ENCODE measurements around the gene ZBTB5. TPM values are rescaled to one million over a fixed set of nuclear protein-coding genes. Genes with fewer than 3 reads are reported as not detected.

The ZBTB5 gene
- total and polyA plus RNA-seq, 9 donors, result 12.6 to 18.2 (median 15.0) TPM

DNA sequence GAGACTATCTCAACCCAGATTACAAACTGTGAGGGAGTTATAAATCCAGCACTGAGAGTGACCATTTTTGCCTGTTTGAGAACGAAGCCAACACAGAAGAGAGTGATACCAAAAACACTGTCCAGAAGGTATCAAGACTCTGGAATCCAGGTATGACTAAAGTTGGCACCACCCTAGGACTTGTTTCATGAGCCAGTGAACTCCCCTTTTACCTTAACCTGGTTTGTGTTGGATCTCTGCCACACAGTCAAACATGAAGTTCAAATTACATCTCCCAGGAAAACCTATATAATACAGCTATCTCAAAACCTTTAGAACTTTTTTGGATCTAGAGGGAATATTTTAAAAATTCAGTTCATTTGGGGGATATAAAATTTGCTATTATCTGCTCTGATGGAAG is 11.4 kb downstream of the ZBTB5 start:
- WGBS (ENCODE audit: insufficient coverage), result 88% methylated on average over 1 of the region's 1 CpG
- Histone ChIP-seq H3K27me3 (ENCODE audit: control insufficient read depth, insufficient read depth, low read length) (no peaks in the 10 kb centered on the region), H3K36me3 (ENCODE audit: control insufficient read depth, insufficient read depth, low read length) (peaks cover 20% of the 10 kb centered on the region), H3K27ac (ENCODE audit: low read length) (no peak overlapping the region), H3K4me3 (ENCODE audit: low read length) (no peak overlapping the region), H3K9me3 (replicated peaks; ENCODE audit: control insufficient read depth, low read depth, low read length) (no peaks in the 10 kb centered on the region), H3K4me1 (ENCODE audit: control insufficient read depth, insufficient read depth, low read length) (no peaks in the 10 kb centered on the region)
- no peak for DNase-seq

DNA sequence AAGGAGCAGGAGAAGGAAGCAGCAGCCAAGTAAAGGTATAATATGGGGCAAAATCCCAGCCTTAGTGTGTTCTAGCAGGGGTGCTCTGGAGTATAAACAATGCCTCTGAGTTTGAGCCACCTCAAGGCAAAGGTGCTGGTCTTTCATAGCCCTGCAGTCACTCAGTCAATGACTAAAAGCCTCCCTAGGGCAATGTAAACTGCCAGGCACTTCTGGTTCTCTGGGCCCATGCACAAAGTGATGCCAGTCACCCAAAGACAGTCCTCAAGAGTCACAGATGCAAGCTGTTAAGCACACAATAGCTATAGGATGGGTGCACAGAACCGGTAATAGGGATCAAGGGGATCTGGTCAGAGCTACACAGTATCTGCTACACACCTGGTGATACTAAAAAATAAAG is 12.6 kb downstream of the ZBTB5 start:
- no peaks in the 10 kb centered on the region for H3K27me3 ChIP-seq (ENCODE audit: control insufficient read depth, insufficient read depth, low read length)

DNA sequence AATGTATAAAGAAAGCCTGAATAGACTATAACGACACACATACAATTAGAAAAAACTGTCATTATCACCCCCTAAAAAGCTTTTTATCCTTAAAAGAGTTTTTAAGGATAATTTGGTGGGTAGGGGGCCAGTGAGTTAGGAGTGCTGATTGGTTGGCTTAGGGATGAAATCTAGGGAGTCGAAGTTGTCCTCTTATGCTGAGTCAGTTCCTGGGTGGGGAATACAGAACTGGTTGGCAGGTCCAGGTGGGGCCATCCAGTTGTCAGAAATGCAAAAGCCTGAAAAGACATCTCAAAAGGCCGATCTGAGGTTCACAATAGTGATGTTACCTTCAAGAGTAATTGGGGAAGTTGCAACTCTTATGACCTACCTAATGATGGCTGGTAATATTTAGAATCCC is 13.6 kb downstream of the ZBTB5 start:
- Histone ChIP-seq H3K4me1 (ENCODE audit: control insufficient read depth, insufficient read depth, low read length) (no peaks in the 10 kb centered on the region), H3K27ac (ENCODE audit: low read length) (no peak overlapping the region), H3K9me3 (replicated peaks; ENCODE audit: control insufficient read depth, low read depth, low read length) (no peaks in the 10 kb centered on the region), H3K27me3 (ENCODE audit: control insufficient read depth, insufficient read depth, low read length) (no peaks in the 10 kb centered on the region), H3K36me3 (ENCODE audit: control insufficient read depth, insufficient read depth, low read length) (peaks cover 28% of the 10 kb centered on the region), H3K4me3 (ENCODE audit: low read length) (no peak overlapping the region)
- WGBS (ENCODE audit: insufficient coverage), result 93% methylated on average over 1 of the region's 3 CpGs
- no peak for DNase-seq

More for the DNA sequence above, 12.6 kb downstream of the ZBTB5 start:
- no peak overlapping the region for H3K27ac ChIP-seq (ENCODE audit: low read length)
- H3K4me1 ChIP-seq (ENCODE audit: control insufficient read depth, insufficient read depth, low read length), result no peaks in the 10 kb centered on the region
- no peak for DNase-seq
- no peaks in the 10 kb centered on the region for H3K9me3 ChIP-seq (replicated peaks; ENCODE audit: control insufficient read depth, low read depth, low read length)
- no peak overlapping the region for H3K4me3 ChIP-seq (ENCODE audit: low read length)
- no CpG with 5 or more reads among the region's 1 CpG for WGBS (ENCODE audit: insufficient coverage)
- H3K36me3 ChIP-seq (ENCODE audit: control insufficient read depth, insufficient read depth, low read length), result peaks cover 26% of the 10 kb centered on the region

DNA sequence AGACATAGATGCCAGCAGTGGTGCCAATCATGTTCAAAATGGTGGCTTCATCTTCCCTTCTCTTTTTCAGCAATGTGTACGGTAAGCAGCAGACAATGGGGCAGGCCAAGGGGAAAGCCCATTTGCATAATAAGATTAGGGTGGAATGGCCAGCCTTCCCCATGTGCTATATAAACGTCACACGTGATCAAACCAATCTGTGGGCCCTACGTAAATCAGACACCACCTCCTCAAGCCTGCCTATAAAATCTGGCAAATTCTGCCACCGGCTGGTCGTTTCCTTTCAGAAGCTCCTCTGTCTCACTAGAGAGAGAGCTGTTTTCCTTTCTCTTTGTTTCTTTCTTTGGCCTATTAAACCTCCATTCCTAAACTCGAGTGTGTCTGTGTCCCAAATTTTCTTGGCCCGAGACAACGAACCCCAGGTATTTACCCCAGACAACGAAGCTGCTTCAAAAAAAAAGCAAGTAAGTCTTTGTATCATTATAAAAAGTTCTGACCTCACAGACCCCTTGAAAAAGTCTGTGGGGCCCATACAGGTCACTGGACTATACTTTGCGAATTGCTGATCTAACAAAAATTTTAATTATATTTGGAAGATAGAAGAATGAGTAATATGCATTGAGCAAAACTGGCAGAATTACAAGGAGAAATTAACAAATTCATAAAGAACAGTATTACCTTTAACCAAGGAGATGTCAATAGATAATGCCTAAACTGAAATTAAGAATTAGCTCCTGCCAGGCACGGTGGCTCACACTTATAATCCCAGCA is 15.2 kb downstream of the ZBTB5 start:
- peaks cover 24% of the 10 kb centered on the region for H3K36me3 ChIP-seq (ENCODE audit: control insufficient read depth, insufficient read depth, low read length)
- no peak for DNase-seq
- no peaks in the 10 kb centered on the region for H3K4me1 ChIP-seq (ENCODE audit: control insufficient read depth, insufficient read depth, low read length)
- H3K27me3 ChIP-seq (ENCODE audit: control insufficient read depth, insufficient read depth, low read length), result no peaks in the 10 kb centered on the region
- H3K4me3 ChIP-seq (ENCODE audit: low read length), result no peak overlapping the region
- WGBS (ENCODE audit: insufficient coverage), result 64% methylated on average over 6 of the region's 12 CpGs
- H3K27ac ChIP-seq (ENCODE audit: low read length), result no peak overlapping the region
- H3K9me3 ChIP-seq (replicated peaks; ENCODE audit: control insufficient read depth, low read depth, low read length), result no peaks in the 10 kb centered on the region

DNA sequence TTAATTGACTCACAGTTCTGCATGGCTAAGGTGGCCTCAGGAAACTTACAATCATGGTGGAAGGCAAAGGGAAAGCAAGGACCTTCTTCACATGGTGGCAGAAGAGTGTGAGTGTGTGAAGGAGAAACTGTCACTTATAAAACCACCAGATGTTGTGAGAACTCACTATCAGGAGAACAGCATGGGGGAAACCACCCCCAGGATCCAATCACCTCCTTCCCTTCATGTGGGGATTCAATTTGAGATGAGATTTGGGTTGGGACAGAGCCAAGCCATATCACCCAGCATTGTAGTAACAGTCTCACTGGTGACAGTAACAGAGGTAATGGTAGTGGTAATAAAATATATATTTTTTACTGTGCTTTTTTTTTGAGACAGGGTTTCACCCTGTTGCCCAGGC is 18.1 kb downstream of the ZBTB5 start:
- Histone ChIP-seq H3K9me3 (replicated peaks; ENCODE audit: control insufficient read depth, low read depth, low read length) (no peaks in the 10 kb centered on the region), H3K4me3 (ENCODE audit: low read length) (no peak overlapping the region), H3K27ac (ENCODE audit: low read length) (no peak overlapping the region), H3K4me1 (ENCODE audit: control insufficient read depth, insufficient read depth, low read length) (no peaks in the 10 kb centered on the region), H3K36me3 (ENCODE audit: control insufficient read depth, insufficient read depth, low read length) (peaks cover 33% of the 10 kb centered on the region), H3K27me3 (ENCODE audit: control insufficient read depth, insufficient read depth, low read length) (no peaks in the 10 kb centered on the region)
- DNase-seq, result no peak

DNA sequence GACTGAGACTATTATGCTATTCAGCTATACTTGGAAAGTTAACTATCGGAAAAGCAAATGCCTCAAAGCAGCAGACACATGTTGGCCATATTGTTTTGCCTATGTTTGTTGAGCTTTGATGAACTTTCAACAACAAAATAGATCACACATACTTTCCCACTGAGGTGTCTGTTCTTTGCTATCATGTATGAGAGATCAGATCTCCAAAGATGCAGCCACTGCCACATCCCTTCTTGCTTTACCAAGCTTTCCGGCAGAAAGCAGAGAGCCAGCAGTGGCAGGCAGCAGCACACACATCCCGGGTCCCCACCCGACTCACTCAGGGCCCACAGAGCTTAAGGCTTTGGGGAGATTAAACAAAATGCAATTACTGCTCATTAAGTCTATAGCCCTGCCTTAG is 18.8 kb downstream of the ZBTB5 start:
- WGBS (ENCODE audit: insufficient coverage), result no CpG with 5 or more reads among the region's 4 CpGs
- no peak for DNase-seq

DNA sequence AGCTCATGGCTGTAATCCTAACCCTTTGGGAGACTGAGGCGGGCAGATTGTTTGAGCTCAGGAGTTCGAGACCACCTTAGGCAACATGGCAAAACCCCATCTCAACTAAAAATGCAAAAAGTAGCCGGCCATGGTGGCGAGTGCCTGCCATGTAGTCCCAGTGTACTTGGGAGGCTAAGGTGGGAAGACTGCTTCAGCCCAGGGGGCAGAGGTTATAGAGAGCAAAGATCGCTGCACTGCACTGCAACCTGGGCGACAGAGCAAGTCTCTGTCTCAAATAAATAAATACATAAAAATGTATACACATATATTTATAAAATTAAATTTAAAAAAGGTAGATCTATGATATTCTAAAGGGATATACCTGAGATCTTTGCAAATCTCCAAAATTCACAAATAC is 19.4 kb downstream of the ZBTB5 start:
- H3K27me3 ChIP-seq (ENCODE audit: control insufficient read depth, insufficient read depth, low read length), result no peaks in the 10 kb centered on the region
- no peak for DNase-seq
- WGBS (ENCODE audit: insufficient coverage), result no CpG with 5 or more reads among the region's 6 CpGs
- peaks cover 43% of the 10 kb centered on the region for H3K36me3 ChIP-seq (ENCODE audit: control insufficient read depth, insufficient read depth, low read length)
- no peak overlapping the region for H3K4me3 ChIP-seq (ENCODE audit: low read length)
- H3K4me1 ChIP-seq (ENCODE audit: control insufficient read depth, insufficient read depth, low read length), result no peaks in the 10 kb centered on the region
- H3K27ac ChIP-seq (ENCODE audit: low read length), result no peak overlapping the region
- no peaks in the 10 kb centered on the region for H3K9me3 ChIP-seq (replicated peaks; ENCODE audit: control insufficient read depth, low read depth, low read length)

More for the DNA sequence above, 18.8 kb downstream of the ZBTB5 start:
- no peak overlapping the region for H3K4me3 ChIP-seq (ENCODE audit: low read length)
- no peak overlapping the region for H3K27ac ChIP-seq (ENCODE audit: low read length)
- no peaks in the 10 kb centered on the region for H3K9me3 ChIP-seq (replicated peaks; ENCODE audit: control insufficient read depth, low read depth, low read length)
- no peaks in the 10 kb centered on the region for H3K4me1 ChIP-seq (ENCODE audit: control insufficient read depth, insufficient read depth, low read length)
- peaks cover 38% of the 10 kb centered on the region for H3K36me3 ChIP-seq (ENCODE audit: control insufficient read depth, insufficient read depth, low read length)
- no peaks in the 10 kb centered on the region for H3K27me3 ChIP-seq (ENCODE audit: control insufficient read depth, insufficient read depth, low read length)

DNA sequence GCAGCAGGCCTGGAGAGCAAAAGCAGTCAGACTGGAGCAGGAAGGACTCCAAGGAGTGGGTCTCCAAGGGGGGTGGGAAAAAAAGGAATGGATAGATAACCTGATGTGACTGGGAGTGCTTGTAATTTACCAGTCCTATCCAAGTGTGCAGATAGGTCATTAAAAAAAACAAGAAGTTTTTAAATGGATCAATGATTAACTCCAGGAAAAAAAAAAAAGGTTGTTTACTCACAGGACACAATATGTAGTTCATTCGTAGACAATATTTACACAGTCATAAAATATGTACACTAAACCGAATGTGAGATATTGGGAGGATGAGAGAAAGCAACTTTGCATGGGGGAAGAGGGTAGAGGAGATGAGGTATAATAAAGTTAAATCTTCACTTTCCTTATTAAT is 20.4 kb downstream of the ZBTB5 start:
- DNase-seq, result no peak
- no CpG with 5 or more reads among the region's 2 CpGs for WGBS (ENCODE audit: insufficient coverage)
- Histone ChIP-seq H3K4me1 (ENCODE audit: control insufficient read depth, insufficient read depth, low read length) (no peaks in the 10 kb centered on the region), H3K27ac (ENCODE audit: low read length) (no peak overlapping the region), H3K36me3 (ENCODE audit: control insufficient read depth, insufficient read depth, low read length) (peaks cover 50% of the 10 kb centered on the region), H3K9me3 (replicated peaks; ENCODE audit: control insufficient read depth, low read depth, low read length) (no peaks in the 10 kb centered on the region), H3K4me3 (ENCODE audit: low read length) (no peak overlapping the region), H3K27me3 (ENCODE audit: control insufficient read depth, insufficient read depth, low read length) (no peaks in the 10 kb centered on the region)

DNA sequence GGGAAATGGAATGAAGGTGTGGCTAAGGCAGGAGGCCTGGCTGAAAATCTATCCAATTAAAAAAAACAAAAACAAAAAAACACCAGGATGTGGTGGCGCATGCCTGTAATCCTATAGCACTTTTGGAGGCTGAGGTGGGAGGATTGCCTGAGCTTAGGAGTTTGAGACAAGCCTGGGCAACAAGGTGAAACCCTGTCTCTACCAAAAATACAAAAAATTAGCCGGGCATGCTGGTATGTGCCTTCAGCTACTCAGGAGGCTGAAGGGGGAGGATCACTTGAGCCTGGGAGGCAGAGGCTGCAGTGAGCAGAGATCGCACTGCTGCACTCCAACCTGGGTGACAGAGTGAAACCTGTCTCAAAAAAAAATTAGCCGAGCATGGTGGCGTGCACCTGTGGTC is 21.7 kb downstream of the ZBTB5 start:
- 100% methylated on average over 1 of the region's 5 CpGs for WGBS (ENCODE audit: insufficient coverage)
- Histone ChIP-seq H3K27ac (ENCODE audit: low read length) (no peak overlapping the region), H3K9me3 (replicated peaks; ENCODE audit: control insufficient read depth, low read depth, low read length) (no peaks in the 10 kb centered on the region), H3K4me1 (ENCODE audit: control insufficient read depth, insufficient read depth, low read length) (no peaks in the 10 kb centered on the region), H3K27me3 (ENCODE audit: control insufficient read depth, insufficient read depth, low read length) (no peaks in the 10 kb centered on the region), H3K36me3 (ENCODE audit: control insufficient read depth, insufficient read depth, low read length) (peaks cover 47% of the 10 kb centered on the region), H3K4me3 (ENCODE audit: low read length) (no peak overlapping the region)
- no peak for DNase-seq

DNA sequence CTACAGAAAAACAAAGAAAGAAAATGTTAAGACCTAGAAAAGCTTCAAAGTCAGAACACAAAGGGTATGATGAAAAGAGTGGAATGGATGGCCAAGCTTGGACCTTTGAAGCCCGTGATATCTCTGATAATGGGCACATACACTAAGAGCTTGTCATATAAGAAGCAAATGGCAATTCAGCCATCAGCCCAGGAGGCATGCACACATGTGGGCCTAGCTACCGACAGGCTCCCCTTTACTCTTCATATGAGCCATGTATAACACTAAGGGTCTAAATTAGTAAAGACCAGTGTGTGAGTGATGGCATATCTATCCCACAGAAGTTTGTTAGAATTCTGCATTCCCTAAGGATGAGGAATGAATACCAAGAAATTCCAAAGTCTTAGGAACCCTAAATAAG is 22.7 kb downstream of the ZBTB5 start:
- no peak overlapping the region for H3K27ac ChIP-seq (ENCODE audit: low read length)
- WGBS (ENCODE audit: insufficient coverage), result 100% methylated on average over 1 of the region's 2 CpGs
- H3K4me3 ChIP-seq (ENCODE audit: low read length), result no peak overlapping the region
- DNase-seq, result no peak
- no peaks in the 10 kb centered on the region for H3K9me3 ChIP-seq (replicated peaks; ENCODE audit: control insufficient read depth, low read depth, low read length)
- H3K36me3 ChIP-seq (ENCODE audit: control insufficient read depth, insufficient read depth, low read length), result peaks cover 50% of the 10 kb centered on the region
- no peaks in the 10 kb centered on the region for H3K4me1 ChIP-seq (ENCODE audit: control insufficient read depth, insufficient read depth, low read length)
- no peaks in the 10 kb centered on the region for H3K27me3 ChIP-seq (ENCODE audit: control insufficient read depth, insufficient read depth, low read length)
